Esophagus squamous epithelium (tissue), 4 donors: ENCODE results near the gene FRG2C.
"Not testable (repeated sequence)": the region's sequence is repeated elsewhere in the genome, so short reads cannot be mapped to it uniquely, and the experiment has no call there.

Experiments used
- POLR2A ChIP-seq, 4 donors: fragments of 450-650 bp; IDR thresholded peaks; one replicate each; pipeline ENCODE4 v1.6.1; 2017; ENCODE audit warnings: antibody characterized with exemption in 4 of 4, mild to moderate bottlenecking in 4 of 4, moderate library complexity in 3 of 4
- TF ChIP-seq, protein P1 (sequence below), 6 experiments: fragments of 450-650 bp in 4 of 6; fragments of 200-600 bp in 2 of 6; sonication (generic) in 2 of 6; IDR thresholded peaks; one replicate each; pipeline ENCODE4 v1.5.1; 2016 to 2019; ENCODE audit warnings: antibody characterized with exemption in 6 of 6, mild to moderate bottlenecking in 4 of 6, moderate library complexity in 4 of 6

DNA sequence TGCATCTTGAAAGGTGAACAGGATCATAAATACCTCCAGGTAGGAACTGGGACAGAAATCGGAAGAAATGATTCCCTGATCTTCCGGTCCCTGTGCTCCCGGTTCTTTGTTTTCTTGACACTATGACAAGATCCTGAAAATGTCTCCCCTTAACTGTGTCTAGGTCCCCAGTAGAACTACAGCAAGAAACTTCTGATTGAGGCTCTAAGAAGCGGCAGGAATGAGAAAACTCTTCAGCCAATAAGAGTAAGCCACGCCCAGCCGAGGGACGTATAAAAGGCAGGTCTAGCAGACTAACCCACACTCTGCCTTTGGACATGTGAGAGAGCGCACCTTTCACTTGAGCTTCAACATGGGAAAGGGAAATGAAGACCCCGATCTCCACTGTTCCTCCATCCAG, at the start of gene FRG2C:
- TF ChIP-seq, protein P1, sequence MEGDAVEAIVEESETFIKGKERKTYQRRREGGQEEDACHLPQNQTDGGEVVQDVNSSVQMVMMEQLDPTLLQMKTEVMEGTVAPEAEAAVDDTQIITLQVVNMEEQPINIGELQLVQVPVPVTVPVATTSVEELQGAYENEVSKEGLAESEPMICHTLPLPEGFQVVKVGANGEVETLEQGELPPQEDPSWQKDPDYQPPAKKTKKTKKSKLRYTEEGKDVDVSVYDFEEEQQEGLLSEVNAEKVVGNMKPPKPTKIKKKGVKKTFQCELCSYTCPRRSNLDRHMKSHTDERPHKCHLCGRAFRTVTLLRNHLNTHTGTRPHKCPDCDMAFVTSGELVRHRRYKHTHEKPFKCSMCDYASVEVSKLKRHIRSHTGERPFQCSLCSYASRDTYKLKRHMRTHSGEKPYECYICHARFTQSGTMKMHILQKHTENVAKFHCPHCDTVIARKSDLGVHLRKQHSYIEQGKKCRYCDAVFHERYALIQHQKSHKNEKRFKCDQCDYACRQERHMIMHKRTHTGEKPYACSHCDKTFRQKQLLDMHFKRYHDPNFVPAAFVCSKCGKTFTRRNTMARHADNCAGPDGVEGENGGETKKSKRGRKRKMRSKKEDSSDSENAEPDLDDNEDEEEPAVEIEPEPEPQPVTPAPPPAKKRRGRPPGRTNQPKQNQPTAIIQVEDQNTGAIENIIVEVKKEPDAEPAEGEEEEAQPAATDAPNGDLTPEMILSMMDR (IDR thresholded peaks at IDR 0.05), result not testable (repeated sequence)
- TF ChIP-seq POLR2A (IDR thresholded peaks at IDR 0.05), result not testable (repeated sequence)
